H9 (cell line): ENCODE data around the gene MYOZ2. TPM values are rescaled to one million over a fixed set of nuclear protein-coding genes. Genes with fewer than 3 reads are reported as not detected.
A peak's percentile ranks its signal among the peaks of the same experiment; 100 is the strongest.

Experiments used
- DNase-seq: peaks from one replicate; pipeline ENCODE4 v3.0.0-alpha.2; 2017
- H2AFZ ChIP-seq: one replicate; pipeline ENCODE4 v1.6.1; 2013; ENCODE audit warnings: mild to moderate bottlenecking, low read length, control low read depth, moderate library complexity
- H2AK5ac ChIP-seq: 2 replicates; pipeline ENCODE4 v1.6.1; 2013; ENCODE audit warnings: low read length, control low read depth, mixed read lengths; ENCODE audit not compliant: insufficient read length
- H2BK120ac ChIP-seq: one replicate; pipeline ENCODE4 v1.6.1; 2013; ENCODE audit warnings: low read depth, mild to moderate bottlenecking, low read length, control low read depth, inconsistent platforms; ENCODE audit not compliant: poor library complexity, severe bottlenecking
- H2BK12ac ChIP-seq: 2 replicates; pipeline ENCODE4 v1.6.1; 2013; ENCODE audit warnings: low read length, control low read depth, mixed read lengths, low read depth; ENCODE audit not compliant: insufficient read length
- H2BK15ac ChIP-seq: 2 replicates; pipeline ENCODE4 v1.6.1; 2013; ENCODE audit warnings: low read depth, low read length, control low read depth
- H2BK20ac ChIP-seq: one replicate; pipeline ENCODE4 v1.6.1; 2013; ENCODE audit warnings: low read depth, mild to moderate bottlenecking, low read length, control low read depth, inconsistent platforms; ENCODE audit not compliant: poor library complexity, severe bottlenecking
- H2BK5ac ChIP-seq: 2 replicates; pipeline ENCODE4 v1.6.1; 2013; ENCODE audit warnings: low read length, control low read depth, mixed read lengths; ENCODE audit not compliant: insufficient read length
- H3K14ac ChIP-seq: 2 replicates; pipeline ENCODE4 v1.6.1; 2013; ENCODE audit warnings: low read length, control low read depth; ENCODE audit not compliant: insufficient read depth
- H3K18ac ChIP-seq: 2 replicates; pipeline ENCODE4 v1.6.1; 2013; ENCODE audit warnings: low read depth, mild to moderate bottlenecking, mixed read lengths, low read length, control low read depth; ENCODE audit not compliant: insufficient read length
- H3K23ac ChIP-seq: 2 replicates; pipeline ENCODE4 v1.6.1; 2013; ENCODE audit warnings: low read length, control low read depth, mixed read lengths, low read depth; ENCODE audit not compliant: insufficient read length
- H3K23me2 ChIP-seq: 2 replicates; pipeline ENCODE4 v1.6.1; 2013; ENCODE audit warnings: low read depth, mild to moderate bottlenecking, mixed read lengths, low read length, control low read depth; ENCODE audit not compliant: insufficient read length, poor library complexity, severe bottlenecking
- H3K27ac ChIP-seq: 2 replicates; pipeline ENCODE4 v1.5.1; 2013; ENCODE audit warnings: low read length, control low read depth, mixed read lengths, low read depth; ENCODE audit not compliant: insufficient read length
- H3K27me3 ChIP-seq: 2 replicates; pipeline ENCODE4 v1.6.1; 2013; ENCODE audit warnings: low read length, control low read depth, inconsistent platforms; ENCODE audit not compliant: insufficient read depth
- H3K4ac ChIP-seq: 2 replicates; pipeline ENCODE4 v1.6.1; 2013; ENCODE audit warnings: low read depth, mild to moderate bottlenecking, control low read depth, inconsistent platforms, low read length, moderate library complexity
- H3K4me1 ChIP-seq: 2 replicates; pipeline ENCODE4 v1.6.1; 2013; ENCODE audit warnings: low read length, control low read depth, inconsistent platforms; ENCODE audit not compliant: insufficient read depth
- H3K4me2 ChIP-seq: 2 replicates; pipeline ENCODE4 v1.6.1; 2013; ENCODE audit warnings: low read length, control low read depth, mixed read lengths; ENCODE audit not compliant: insufficient read length, insufficient read depth
- H3K56ac ChIP-seq: 2 replicates; pipeline ENCODE4 v1.6.1; 2013; ENCODE audit warnings: low read depth, mild to moderate bottlenecking, mixed read lengths, low read length, control low read depth; ENCODE audit not compliant: insufficient read length
- H3K79me1 ChIP-seq: 2 replicates; pipeline ENCODE4 v1.6.1; 2013; ENCODE audit warnings: low read depth, mild to moderate bottlenecking, moderate library complexity, low read length, control low read depth, inconsistent platforms; ENCODE audit not compliant: insufficient read depth, poor library complexity, severe bottlenecking
- H3K79me2 ChIP-seq: 2 replicates; pipeline ENCODE4 v1.6.1; 2013; ENCODE audit warnings: low read length, control low read depth, inconsistent platforms; ENCODE audit not compliant: insufficient read depth
- H3K9ac ChIP-seq: 2 replicates; pipeline ENCODE4 v1.6.1; 2013; ENCODE audit warnings: low read length, control low read depth, mixed read lengths; ENCODE audit not compliant: insufficient read length; ENCODE audit errors: extremely low read depth
- H3K9me3 ChIP-seq: one replicate; pipeline ENCODE4 v1.6.1; 2013; ENCODE audit warnings: low read depth, low read length, inconsistent platforms; ENCODE audit not compliant: control insufficient read depth
- H3T11ph ChIP-seq: one replicate; pipeline ENCODE4 v1.6.1; 2013; ENCODE audit warnings: mild to moderate bottlenecking, low read length, control low read depth, inconsistent platforms
- H4K20me1 ChIP-seq: one replicate; pipeline ENCODE4 v1.6.1; 2013; ENCODE audit not compliant: control insufficient read depth, insufficient read length, insufficient read depth
- H4K5ac ChIP-seq: 2 replicates; pipeline ENCODE4 v1.6.1; 2013; ENCODE audit warnings: low read depth, mild to moderate bottlenecking, mixed read lengths, low read length, control low read depth; ENCODE audit not compliant: insufficient read length
- H4K8ac ChIP-seq: replicated peaks from 2 replicates; pipeline ENCODE4 v1.6.1; 2013; ENCODE audit warnings: low read length, control low read depth, mixed read lengths, low read depth; ENCODE audit not compliant: insufficient read length
- H4K91ac ChIP-seq: 2 replicates; pipeline ENCODE4 v1.6.1; 2013; ENCODE audit warnings: low read depth, mild to moderate bottlenecking, moderate library complexity, mixed read lengths, low read length, control low read depth; ENCODE audit not compliant: insufficient read length
- H3K27ac Mint-ChIP-seq, 3 experiments: 2 replicates in 2 of 3; 3 replicates in 1 of 3; pipeline ENCODE4 v1.8.0; 2020 to 2021; ENCODE audit warnings: mixed read lengths in 3 of 3, mild to moderate bottlenecking in 1 of 3, moderate library complexity in 1 of 3
- H3K27me3 Mint-ChIP-seq: 2 replicates; pipeline ENCODE4 v1.8.0; 2021; ENCODE audit warnings: low read depth, mild to moderate bottlenecking, moderate library complexity, mixed read lengths
- H3K36me3 Mint-ChIP-seq, 3 experiments: 2 replicates in 2 of 3; 3 replicates in 1 of 3; pipeline ENCODE4 v1.8.0; 2020 to 2021; ENCODE audit warnings: low read depth in 3 of 3, mixed read lengths in 3 of 3; ENCODE audit not compliant: insufficient read depth in 1 of 3
- H3K4me1 Mint-ChIP-seq, 2 experiments: 2 replicates each; pipeline ENCODE4 v1.8.0; 2020; ENCODE audit warnings: mixed read lengths in 2 of 2
- H3K4me3 Mint-ChIP-seq, 2 experiments: 2 replicates in 1 of 2; 3 replicates in 1 of 2; pipeline ENCODE4 v1.8.0; 2020 to 2021; ENCODE audit warnings: mild to moderate bottlenecking in 2 of 2, mixed read lengths in 2 of 2, moderate library complexity in 1 of 2
- H3K9me3 Mint-ChIP-seq, 2 experiments: 2 replicates in 1 of 2; 3 replicates in 1 of 2; pipeline ENCODE4 v1.8.0; 2020; ENCODE audit warnings: mild to moderate bottlenecking in 2 of 2, mixed read lengths in 2 of 2, moderate library complexity in 1 of 2
- WGBS: extraction: QIAGEN DNeasy Blood & Tissue Kit; methylation state at CpG from one replicate; pipeline ENCODE4 v1.1.7; 2013; ENCODE audit warnings: missing lambda C conversion rate, low lambda C conversion rate, mixed read lengths; ENCODE audit not compliant: insufficient read length; ENCODE audit errors: extremely low coverage; 5-methylcytosine and 5-hydroxymethylcytosine counted together
- total RNA-seq: library from RNA; stranded (reverse); gene quantifications from 2 replicates; pipeline ENCODE4 v1.2.1, GENCODE V29; 2021
- TF ChIP-seq, protein P1 (sequence below): fragments of 200-600 bp; sonication (generic); conservative IDR thresholded peaks from 3 replicates; pipeline ENCODE4 v1.8.0; 2021; ENCODE audit warnings: antibody characterized with exemption, mild to moderate bottlenecking

The MYOZ2 gene
- total RNA-seq, 1 experiment from 2014 or later: not detected

- Histone ChIP-seq H3K23ac (no peak overlapping the region), H3K27ac (peak overlapping the region; percentile 100), H3K9ac (peak overlapping the region; percentile 100), H3K4ac (no peak overlapping the region), H3K27me3 (no peaks in the 10 kb centered on the region), H3T11ph (no peak overlapping the region), H2AFZ (peak overlapping the region; percentile 24), H4K5ac (peak overlapping the region; percentile 97), H2BK12ac (peak overlapping the region; percentile 38), H3K18ac (peak overlapping the region; percentile 97), H3K23me2 (peaks cover 7% of the 10 kb centered on the region), H2BK20ac (no peak overlapping the region), H4K91ac (no peak overlapping the region), H4K8ac (peak overlapping the region; percentile 80), H3K4me1 (0 out of 2 replicates have a peak, but pooled peaks cover 2% of the 10 kb centered on the region), H4K20me1 (no peaks in the 10 kb centered on the region), H3K79me1 (no peaks in the 10 kb centered on the region), H2BK15ac (no peak overlapping the region), H3K4me2 (peak overlapping the region; percentile 94), H3K56ac (peak overlapping the region; percentile 79), H2AK5ac (no peak overlapping the region), H3K9me3 (no peaks in the 10 kb centered on the region), H3K14ac (peak overlapping the region; percentile 93; the same call in 1 of the 2 replicates), H2BK5ac (peak overlapping the region; percentile 98), H3K79me2 (no peaks in the 10 kb centered on the region), H2BK120ac (no peak overlapping the region)
- peaks cover 27 to 30% of the 10 kb centered on the region in 2 experiments for H3K4me1 Mint-ChIP-seq
- peaks cover 0 to 3% of the 10 kb centered on the region in 2 experiments; a peak in 1 of 5 replicates for H3K9me3 Mint-ChIP-seq
- no peaks in the 10 kb centered on the region; a peak in 2 of 7 replicates for H3K36me3 Mint-ChIP-seq
- peaks cover 4% of the 10 kb centered on the region for H3K27me3 Mint-ChIP-seq
- peak overlapping the region; percentile 98 to 100 (median 99) for H3K27ac Mint-ChIP-seq
- TF ChIP-seq, protein P1, sequence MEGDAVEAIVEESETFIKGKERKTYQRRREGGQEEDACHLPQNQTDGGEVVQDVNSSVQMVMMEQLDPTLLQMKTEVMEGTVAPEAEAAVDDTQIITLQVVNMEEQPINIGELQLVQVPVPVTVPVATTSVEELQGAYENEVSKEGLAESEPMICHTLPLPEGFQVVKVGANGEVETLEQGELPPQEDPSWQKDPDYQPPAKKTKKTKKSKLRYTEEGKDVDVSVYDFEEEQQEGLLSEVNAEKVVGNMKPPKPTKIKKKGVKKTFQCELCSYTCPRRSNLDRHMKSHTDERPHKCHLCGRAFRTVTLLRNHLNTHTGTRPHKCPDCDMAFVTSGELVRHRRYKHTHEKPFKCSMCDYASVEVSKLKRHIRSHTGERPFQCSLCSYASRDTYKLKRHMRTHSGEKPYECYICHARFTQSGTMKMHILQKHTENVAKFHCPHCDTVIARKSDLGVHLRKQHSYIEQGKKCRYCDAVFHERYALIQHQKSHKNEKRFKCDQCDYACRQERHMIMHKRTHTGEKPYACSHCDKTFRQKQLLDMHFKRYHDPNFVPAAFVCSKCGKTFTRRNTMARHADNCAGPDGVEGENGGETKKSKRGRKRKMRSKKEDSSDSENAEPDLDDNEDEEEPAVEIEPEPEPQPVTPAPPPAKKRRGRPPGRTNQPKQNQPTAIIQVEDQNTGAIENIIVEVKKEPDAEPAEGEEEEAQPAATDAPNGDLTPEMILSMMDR: no peak
- peak overlapping the region; percentile 82 to 93 for H3K4me3 Mint-ChIP-seq
- no peak for DNase-seq
- no CpG with 5 or more reads among the region's 12 CpGs for WGBS
These were observed 76.2 kb downstream of the MYOZ2 start for GRCh38 chr4:119211867-119212233.
